Kidney (tissue), 14 donors: ENCODE data around the gene TENM4. TPM values are rescaled to one million over a fixed set of nuclear protein-coding genes. Genes with fewer than 3 reads are reported as not detected.

ENCODE experiments used
- DNase-seq, 5 donors: peaks; one replicate each; pipeline ENCODE4 v3.0.0-alpha.2; 2013 to 2020
- FAIRE-seq: peaks from 2 replicates; lab custom pipeline; 2012; peaks lifted over from hg19 to GRCh38; lab: Jason Lieb, UNC
- H3K27ac ChIP-seq, 2 donors: one replicate each; pipeline ENCODE4 v1.7.0; 2013; ENCODE audit warnings: low read depth in 2 of 2, low read length in 2 of 2, inconsistent platforms in 1 of 2
- H3K27me3 ChIP-seq: one replicate; pipeline ENCODE4 v1.7.1; 2013; ENCODE audit warnings: low read length, inconsistent platforms; ENCODE audit not compliant: control insufficient read depth, insufficient read depth
- H3K36me3 ChIP-seq, 3 donors: one replicate each; pipeline versions ENCODE4 v1.7.0 to v1.7.1; 2013; ENCODE audit warnings: low read length in 3 of 3, control low read depth in 1 of 3, inconsistent platforms in 1 of 3; ENCODE audit not compliant: insufficient read depth in 3 of 3, control insufficient read depth in 2 of 3
- H3K4me1 ChIP-seq, 3 donors: one replicate each; pipeline versions ENCODE4 v1.7.0 to v1.7.1; 2013; ENCODE audit warnings: low read length in 3 of 3, inconsistent platforms in 1 of 3, low read depth in 1 of 3; ENCODE audit not compliant: control insufficient read depth in 2 of 3, insufficient read depth in 2 of 3
- H3K4me3 ChIP-seq, 3 donors: one replicate each; pipeline versions ENCODE4 v1.7.0 to v1.8.1; 2013; ENCODE audit warnings: low read length in 3 of 3, control low read depth in 1 of 3, inconsistent platforms in 1 of 3
- H3K9ac ChIP-seq, 3 donors: one replicate each; pipeline versions ENCODE4 v1.7.0 to v1.7.1; 2013; ENCODE audit warnings: low read length in 3 of 3, control low read depth in 1 of 3, inconsistent platforms in 1 of 3
- H3K9me3 ChIP-seq, 3 donors: one replicate each; pipeline versions ENCODE4 v1.7.0 to v1.7.1; 2013; ENCODE audit warnings: low read length in 3 of 3, control low read depth in 1 of 3, inconsistent platforms in 1 of 3; ENCODE audit not compliant: control insufficient read depth in 2 of 3, insufficient read depth in 1 of 3
- CTCF ChIP-seq: IDR thresholded peaks from 3 replicates; pipeline ENCODE4 v1.5.1; 2012; ENCODE audit warnings: mild to moderate bottlenecking, moderate library complexity, borderline replicate concordance; ENCODE audit not compliant: insufficient read depth; ENCODE audit errors: extremely low read depth
- intact Hi-C: fragments of 100-400 bp; cut with DNase I; formaldehyde crosslinking; loops from one replicate; pipeline ENCODE4 v1.11.1; 2022
- polyA plus RNA-seq: library from polyadenylated mRNA; stranded (reverse); fragments of 350-450 nt; fragmentation: Illumina TruSeq; extraction: RNeasy Lipid Tissue Mini Kit (QIAGEN cat#74804); gene quantifications from one replicate; pipeline ENCODE4 v1.2.3, GENCODE V29; 2014; ENCODE audit warnings: low read depth, low replicate concordance; ENCODE audit not compliant: insufficient read depth
- total RNA-seq: library from RNA; stranded (reverse); fragmentation: NEBNext Ultra II Directional; extraction: Animal tissue kit (Norgen Biotek cat#: 25700); gene quantifications from one replicate; pipeline ENCODE4 v1.2.1, GENCODE V29; 2021
- donor health status: control.
- donor health status: control.
- donor health status: control.
- donor health status: control.
- donor health status: control.
- donor health status: DM: yes; HTN: yes; CAD: no.
- donor health status: Normal renal cell carcinoma (clear cell type).

The TENM4 gene
- total and polyA plus RNA-seq, 2 donors from 2014 or later: 0.34 to 31.0 TPM

- Histone ChIP-seq H3K9me3 (no peaks in the 10 kb centered on the region), H3K36me3 (no peaks in the 10 kb centered on the region), H3K4me1 (peaks cover 0 to 2% (median 0%) of the 10 kb centered on the region in 3 donors), H3K9ac (no peak overlapping the region), H3K27ac (no peak overlapping the region), H3K27me3 (no peaks in the 10 kb centered on the region), H3K4me3 (no peak overlapping the region)
- TF ChIP-seq CTCF: no peak
- DNase-seq (peak in 1 of 5 donors; percentile 24), FAIRE-seq (no peak)
- intact Hi-C loops: no loop called here
These were observed 600.6 kb downstream of the TENM4 start for GRCh38 chr11:78840200-78840599.

- no peaks in the 10 kb centered on the region for H3K36me3 ChIP-seq
- peak in 1 of 5 donors; percentile 34 for DNase-seq
- H3K27me3 ChIP-seq: no peaks in the 10 kb centered on the region
- FAIRE-seq: no peak
- H3K4me3 ChIP-seq: no peak overlapping the region
- peaks cover 0 to 2% (median 0%) of the 10 kb centered on the region in 3 donors for H3K4me1 ChIP-seq
- H3K9me3 ChIP-seq: no peaks in the 10 kb centered on the region
- H3K27ac ChIP-seq: no peak overlapping the region
- intact Hi-C loops: no loop called here
- no peak overlapping the region for H3K9ac ChIP-seq
- TF ChIP-seq CTCF: no peak
These were observed 602.4 kb downstream of the TENM4 start for GRCh38 chr11:78838417-78838816.

GRCh38 chr11:78835646-78836045 lies 605.2 kb downstream of the TENM4 start:
- FAIRE-seq: no peak
- H3K27me3 ChIP-seq: no peaks in the 10 kb centered on the region
- H3K9ac ChIP-seq: no peak overlapping the region
- no peaks in the 10 kb centered on the region for H3K9me3 ChIP-seq
- DNase-seq: no peak
- no peak for TF ChIP-seq CTCF
- H3K27ac ChIP-seq: no peak overlapping the region
- peaks cover 0 to 2% (median 0%) of the 10 kb centered on the region in 3 donors for H3K4me1 ChIP-seq
- intact Hi-C loops: no loop called here
- H3K36me3 ChIP-seq: no peaks in the 10 kb centered on the region
- no peak overlapping the region for H3K4me3 ChIP-seq

GRCh38 chr11:78834886-78835285 lies 605.9 kb downstream of the TENM4 start:
- no peak for FAIRE-seq
- Histone ChIP-seq H3K36me3 (no peaks in the 10 kb centered on the region), H3K4me3 (no peak overlapping the region), H3K9ac (no peak overlapping the region), H3K27ac (no peak overlapping the region), H3K27me3 (no peaks in the 10 kb centered on the region), H3K4me1 (no peaks in the 10 kb centered on the region), H3K9me3 (no peaks in the 10 kb centered on the region)
- intact Hi-C loops: no loop called here
- no peak for DNase-seq
- TF ChIP-seq CTCF: no peak
